SK-N-SH (cell line): ENCODE data around the gene NUDT16. TPM values are rescaled to one million over a fixed set of nuclear protein-coding genes. Genes with fewer than 3 reads are reported as not detected.

Source experiments
- CTCF ChIA-PET: fragments of 300-600, 350-600 bp; formaldehyde crosslinking; extraction: SDS; loops from one replicate; lab custom pipeline; 2021; lab: Yijun Ruan, JAX
- POLR2A ChIA-PET: fragments of 350-600 bp; sonication (Branson Sonifier 250); formaldehyde crosslinking; extraction: SDS; loops from one replicate; lab custom pipeline; 2020; ENCODE audit warnings: antibody characterized with exemption, inconsistent platforms; lab: Yijun Ruan, JAX
- DNase-seq: peaks from one replicate; pipeline ENCODE4 v3.0.0; 2012
- H2AFZ ChIP-seq: fragments of 200-600 bp; sonication (generic); 2 replicates; pipeline ENCODE4 v1.8.1; 2016; ENCODE audit warnings: antibody characterized with exemption, mild to moderate bottlenecking, low read depth
- H3F3A ChIP-seq: fragments of 200-600 bp; sonication (generic); replicated peaks from 2 replicates; pipeline ENCODE3; 2016; ENCODE audit warnings: antibody characterized with exemption, mild to moderate bottlenecking; ENCODE audit not compliant: insufficient read depth
- H3K27ac ChIP-seq, 2 experiments: fragments of 200-500 bp in 1 of 2; fragments of 200-600 bp in 1 of 2; sonication (Bioruptor generic) in 1 of 2; sonication (generic), shearing (Covaris generic) in 1 of 2; 2 replicates each; pipeline versions ENCODE4 v1.5.1 to v1.6.1; 2014 to 2016; ENCODE audit warnings: low read depth in 2 of 2, inconsistent platforms in 1 of 2, low read length in 1 of 2, mild to moderate bottlenecking in 1 of 2, mixed read lengths in 1 of 2
- H3K27me3 ChIP-seq: fragments of 200-600 bp; sonication (generic), shearing (Covaris generic); 2 replicates; pipeline ENCODE4 v1.6.1; 2016; ENCODE audit warnings: mixed run types; ENCODE audit not compliant: insufficient read depth
- H3K36me3 ChIP-seq, 2 experiments: fragments of 200-500 bp in 1 of 2; fragments of 200-600 bp in 1 of 2; sonication (Bioruptor generic) in 1 of 2; sonication (generic) in 1 of 2; replicated peaks in 1 of 2; 2 replicates each; pipeline versions ENCODE3 to v1.5.1; 2014 to 2016; ENCODE audit warnings: low read length in 1 of 2, mild to moderate bottlenecking in 1 of 2; ENCODE audit not compliant: insufficient read depth in 2 of 2, control insufficient read depth in 1 of 2
- H3K4me1 ChIP-seq, 2 experiments: fragments of 200-500 bp in 1 of 2; fragments of 200-600 bp in 1 of 2; sonication (Bioruptor generic) in 1 of 2; sonication (generic), shearing (Covaris generic) in 1 of 2; 2 replicates each; pipeline versions ENCODE4 v1.5.1 to v1.6.1; 2014 to 2016; ENCODE audit warnings: low read depth in 1 of 2, low read length in 1 of 2, mixed run types in 1 of 2; ENCODE audit not compliant: insufficient read depth in 2 of 2, control insufficient read depth in 1 of 2
- H3K4me2 ChIP-seq: fragments of 200-600 bp; sonication (generic), shearing (Covaris generic); 2 replicates; pipeline ENCODE4 v1.6.1; 2017; ENCODE audit warnings: mixed run types
- H3K4me3 ChIP-seq, 2 experiments: fragments of 200-500 bp in 1 of 2; fragments of 200-600 bp in 1 of 2; sonication (Bioruptor generic) in 1 of 2; sonication (generic), shearing (Covaris generic) in 1 of 2; 2 replicates each; pipeline versions ENCODE4 v1.5.1 to v1.8.1; 2014 to 2016; ENCODE audit warnings: low read depth in 2 of 2, inconsistent platforms in 1 of 2, low read length in 1 of 2, mild to moderate bottlenecking in 1 of 2, mixed read lengths in 1 of 2, moderate library complexity in 1 of 2
- H3K79me2 ChIP-seq: fragments of 200-600 bp; sonication (generic); 2 replicates; pipeline ENCODE4 v1.8.1; 2017; ENCODE audit warnings: mild to moderate bottlenecking; ENCODE audit not compliant: insufficient read depth
- H3K9ac ChIP-seq: fragments of 200-600 bp; sonication (generic); 2 replicates; pipeline ENCODE4 v1.6.1; 2017; ENCODE audit warnings: mixed run types
- H3K9me2 ChIP-seq: fragments of 200-600 bp; sonication (generic); 2 replicates; pipeline ENCODE4 v1.6.1; 2017; ENCODE audit warnings: mixed run types
- H3K9me3 ChIP-seq: fragments of 200-600 bp; sonication (generic); 2 replicates; pipeline ENCODE4 v1.6.1; 2017; ENCODE audit warnings: mixed run types, mild to moderate bottlenecking, moderate library complexity
- H4K20me1 ChIP-seq: fragments of 200-600 bp; sonication (generic); 2 replicates; pipeline ENCODE4 v1.6.1; 2017; ENCODE audit warnings: mild to moderate bottlenecking, mixed run types; ENCODE audit not compliant: insufficient read depth
- CTCF ChIP-seq: fragments of 200-600 bp; sonication (generic); IDR thresholded peaks from 2 replicates; pipeline ENCODE4 v1.6.1; 2017; ENCODE audit warnings: antibody characterized with exemption, mild to moderate bottlenecking, moderate library complexity
- ELF1 ChIP-seq: IDR thresholded peaks from 2 replicates; pipeline ENCODE4 v1.4.0; 2012
- FOSL2 ChIP-seq: IDR thresholded peaks from 2 replicates; pipeline ENCODE4 v1.4.0; 2012; ENCODE audit warnings: low read depth, mild to moderate bottlenecking, moderate library complexity, borderline replicate concordance
- FOXJ3 ChIP-seq: sonication (generic); formaldehyde crosslinking; IDR thresholded peaks from 2 replicates; pipeline ENCODE4 v1.5.1; 2020; ENCODE audit warnings: mild to moderate bottlenecking, missing genetic modification reagents
- GABPA ChIP-seq: IDR thresholded peaks from 2 replicates; pipeline ENCODE4 v1.4.0; 2012; ENCODE audit warnings: low read depth, mild to moderate bottlenecking
- IRF3 ChIP-seq: fragments of 150-350 bp; IDR thresholded peaks from 2 replicates; pipeline ENCODE4 v1.6.1; 2016; ENCODE audit warnings: mild to moderate bottlenecking, low read depth, low read length
- MAX ChIP-seq: IDR thresholded peaks from 2 replicates; pipeline ENCODE4 v1.4.0; 2012; ENCODE audit warnings: low read depth
- NFIC ChIP-seq: IDR thresholded peaks from 2 replicates; pipeline ENCODE4 v1.4.0; 2012; ENCODE audit warnings: borderline replicate concordance
- NRF1 ChIP-seq: IDR thresholded peaks from 2 replicates; pipeline ENCODE4 v1.6.1; 2012; ENCODE audit warnings: low read depth, mild to moderate bottlenecking, low read length
- PBX3 ChIP-seq: IDR thresholded peaks from 2 replicates; pipeline ENCODE4; 2012
- POLR2AphosphoS5 ChIP-seq: IDR thresholded peaks from 2 replicates; pipeline ENCODE4 v1.6.1; 2012; ENCODE audit warnings: low read depth, low read length
- RAD21 ChIP-seq: IDR thresholded peaks from 2 replicates; pipeline ENCODE4 v1.6.1; 2012; ENCODE audit warnings: mild to moderate bottlenecking, low read length
- RCOR1 ChIP-seq: fragments of 150-350 bp; IDR thresholded peaks from 2 replicates; pipeline ENCODE4 v1.6.1; 2017; ENCODE audit warnings: antibody characterized with exemption, low read length
- REST ChIP-seq: IDR thresholded peaks from 2 replicates; pipeline ENCODE4 v1.6.1; 2012; ENCODE audit warnings: mild to moderate bottlenecking, low read depth, low read length, moderate library complexity
- RFX5 ChIP-seq: IDR thresholded peaks from 2 replicates; pipeline ENCODE4 v1.6.1; 2012; ENCODE audit warnings: mild to moderate bottlenecking, improper control_type of control experiment, low read length
- SIN3A ChIP-seq: IDR thresholded peaks from 2 replicates; pipeline ENCODE4 v1.6.1; 2012; ENCODE audit warnings: low read depth, mild to moderate bottlenecking, low read length, moderate library complexity, borderline replicate concordance
- TAF1 ChIP-seq: IDR thresholded peaks from 2 replicates; pipeline ENCODE4 v1.6.1; 2012; ENCODE audit warnings: low read depth, mild to moderate bottlenecking, low read length, moderate library complexity, borderline replicate concordance
- TEAD4 ChIP-seq: IDR thresholded peaks from 2 replicates; pipeline ENCODE4 v1.4.0; 2012; ENCODE audit warnings: mild to moderate bottlenecking, borderline replicate concordance; ENCODE audit not compliant: insufficient read depth
- USF2 ChIP-seq: fragments of 150-350 bp; IDR thresholded peaks from 2 replicates; pipeline ENCODE4 v1.6.1; 2017; ENCODE audit warnings: antibody characterized with exemption, low read length, low read depth, borderline replicate concordance
- YY1 ChIP-seq: IDR thresholded peaks from 2 replicates; pipeline ENCODE4 v1.4.0; 2012; ENCODE audit warnings: low read depth, mild to moderate bottlenecking
- ZBTB33 ChIP-seq: IDR thresholded peaks from 2 replicates; pipeline ENCODE4 v1.4.0; 2012; ENCODE audit warnings: low read depth, borderline replicate concordance
- WGBS: methylation state at CpG from one replicate; pipeline ENCODE4 v1.1.6; 2017; ENCODE audit warnings: low lambda C conversion rate; 5-methylcytosine and 5-hydroxymethylcytosine counted together
- polyA plus RNA-seq, 3 experiments: library from polyadenylated mRNA; depleted of rRNA; stranded (reverse); fragments of >200 nt; gene quantifications; 2 replicates each; pipeline ENCODE4 v1.2.3, GENCODE V29; 2012

Gene NUDT16
- polyA plus RNA-seq, 1 of the 3 experiments (the other 2 are of a cell fraction), result 8.2 TPM

- TF ChIP-seq POLR2AphosphoS5 (no peak), FOXJ3 (CRISPR knock-in tag) (no peak), TAF1 (no peak), REST (no peak), SIN3A (no peak), ELF1 (no peak), RCOR1 (no peak), NRF1 (no peak)
Measured at GRCh38 chr3:131387796-131388489, 6.4 kb downstream of the NUDT16 start (continued).

GRCh38 chr3:131388490-131388799 lies 6.9 kb downstream of the NUDT16 start:
- POLR2A ChIA-PET, result no interaction called here
- Histone ChIP-seq H3K9me3 (no peaks in the 10 kb centered on the region), H2AFZ (no peak overlapping the region), H3F3A (no peaks in the 10 kb centered on the region), H4K20me1 (no peaks in the 10 kb centered on the region), H3K36me3 (peaks cover 12 to 13% of the 10 kb centered on the region in 2 experiments)
- DNase-seq, result no peak
- TF ChIP-seq RAD21 (no peak), RCOR1 (no peak), GABPA (no peak), ZBTB33 (no peak), FOSL2 (no peak), PBX3 (no peak), CTCF (no peak), NFIC (no peak), MAX (no peak), RFX5 (no peak), USF2 (no peak), SIN3A (no peak), IRF3 (no peak), TEAD4 (no peak), YY1 (no peak)
- TF ChIP-seq, all 33 proteins: peak for 0
- CTCF ChIA-PET, result no interaction called here
- Histone ChIP-seq H3K9ac (no peak overlapping the region), H3K4me2 (no peak overlapping the region), H3K27me3 (no peaks in the 10 kb centered on the region), H3K79me2 (no peaks in the 10 kb centered on the region), H3K27ac (no peak overlapping the region), H3K4me1 (no peaks in the 10 kb centered on the region; a peak in 1 of 4 replicates), H3K9me2 (no peaks in the 10 kb centered on the region), H3K4me3 (no peak overlapping the region)
- 47% methylated on average over 2 of the region's 2 CpGs for WGBS
